NCI-H146 treated with DMSO at 0.1 percent for 48 hours (cell line): ENCODE data around the gene LRRC71.

Experiments used
- DNase-seq: peaks from one replicate; lab custom pipeline; 2025; ENCODE audit not compliant: unreplicated experiment; lab: John Stamatoyannopoulos, UW

Gene LRRC71

DNA sequence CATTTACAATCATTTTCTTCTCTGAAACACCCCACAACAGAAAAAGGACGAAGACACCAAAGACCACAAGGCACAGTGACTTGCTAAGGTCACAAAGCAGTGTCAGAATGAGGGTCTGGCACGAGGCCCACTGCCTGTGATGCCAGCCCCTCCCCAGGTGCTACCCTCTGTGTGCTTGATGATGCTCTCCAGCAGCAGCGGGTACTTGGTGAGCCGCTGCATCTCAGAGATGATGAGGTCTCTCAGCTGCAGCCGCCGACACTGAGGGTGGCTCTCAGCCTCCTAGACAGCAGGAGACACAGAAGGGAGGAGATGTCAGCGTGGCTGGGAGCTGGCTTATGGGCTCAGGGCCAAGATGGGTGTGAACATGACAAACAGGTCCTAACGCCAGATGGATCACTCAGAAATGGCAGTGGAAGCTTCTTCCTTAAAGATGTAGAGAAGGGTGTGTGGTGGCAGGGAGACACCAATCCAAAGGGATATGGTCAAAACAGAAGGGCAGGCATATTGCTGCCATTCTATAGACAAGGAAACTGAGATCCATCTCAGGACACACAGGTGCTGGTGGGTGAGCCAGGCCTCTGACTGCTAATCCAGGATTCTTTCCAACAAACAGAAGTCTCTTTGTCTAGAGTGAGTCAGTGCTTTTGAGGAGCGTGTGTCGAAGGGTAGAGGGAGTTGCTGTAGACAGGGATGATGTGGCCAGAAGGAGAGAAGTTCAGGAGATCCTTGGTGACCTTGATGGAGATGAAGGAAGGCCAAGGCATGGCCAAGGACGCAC is 25.6 kb downstream of the LRRC71 start:
- no peak for DNase-seq

DNA sequence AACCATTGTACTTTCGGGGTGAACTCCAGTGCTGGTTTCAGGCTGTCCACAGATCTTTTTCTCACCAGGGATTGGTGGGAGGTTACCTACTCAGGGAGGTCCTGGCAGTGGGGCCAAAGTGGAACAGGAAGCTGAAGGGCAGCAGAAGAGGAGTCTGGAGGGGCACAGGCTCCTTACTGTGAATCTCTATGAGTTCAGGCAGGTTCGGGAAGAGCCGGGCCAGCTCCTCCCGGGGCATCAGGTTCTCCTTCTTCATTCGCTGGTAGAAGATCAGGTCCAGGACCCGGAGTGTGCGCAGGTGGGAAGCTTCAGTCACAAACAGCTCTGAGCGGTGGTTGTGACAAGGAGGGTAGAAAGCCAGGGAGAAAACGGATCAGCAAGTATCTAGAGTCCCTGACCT is 26.7 kb downstream of the LRRC71 start:
- DNase-seq: no peak

DNA sequence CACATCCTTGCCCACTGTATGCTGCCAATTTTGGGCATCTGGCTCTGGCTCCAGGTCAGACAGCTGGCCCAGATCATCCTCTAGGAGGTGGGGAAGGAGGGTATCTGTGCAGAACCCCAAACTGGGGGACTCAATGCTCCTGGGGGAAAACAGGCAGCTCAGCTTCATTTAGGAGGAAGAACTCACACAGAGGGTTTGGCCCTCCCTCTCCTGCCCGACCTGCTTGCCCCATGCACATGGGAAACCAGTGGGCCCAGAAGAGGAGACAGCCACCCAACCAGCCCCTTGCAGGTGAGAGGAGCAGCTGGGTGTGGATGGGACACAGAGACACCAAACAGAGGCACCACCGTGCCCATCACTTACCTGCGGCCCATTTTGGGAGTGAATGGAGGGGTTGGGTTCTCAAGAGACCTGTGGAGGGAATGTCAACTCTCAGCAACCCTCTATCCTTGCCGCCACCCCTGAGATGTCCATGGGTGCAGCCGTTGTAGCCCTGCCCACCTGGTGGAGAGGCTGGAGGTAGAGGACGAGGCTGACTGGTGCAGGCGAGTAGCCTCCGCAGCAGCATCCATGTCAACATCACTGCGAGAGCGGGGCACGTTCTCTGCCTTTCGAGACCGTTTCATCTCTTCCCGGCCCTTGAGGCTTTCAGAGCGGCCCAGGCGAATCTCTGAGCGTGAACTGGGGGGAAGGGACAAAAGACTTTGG is 27.5 kb downstream of the LRRC71 start:
- no peak for DNase-seq

DNA sequence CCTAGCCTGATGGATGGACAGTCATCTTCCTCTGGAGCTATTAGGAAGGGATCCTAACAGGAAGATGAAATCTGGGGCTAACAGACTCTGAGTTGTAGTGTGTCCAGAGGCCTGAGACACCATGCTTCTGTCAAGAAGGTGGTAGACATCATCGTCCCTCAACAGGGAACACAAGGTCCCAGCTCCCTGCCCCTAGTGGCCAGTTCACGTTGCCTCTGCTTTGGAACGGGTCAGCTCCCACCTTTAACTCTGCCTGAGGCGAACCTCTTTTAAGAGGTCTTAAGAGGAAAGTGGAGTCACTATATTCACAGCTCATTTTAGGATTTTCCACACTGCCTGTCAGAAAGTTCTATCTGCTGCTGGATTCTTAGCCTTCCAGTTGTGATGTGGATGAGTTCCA is 28.3 kb downstream of the LRRC71 start:
- DNase-seq: no peak

DNA sequence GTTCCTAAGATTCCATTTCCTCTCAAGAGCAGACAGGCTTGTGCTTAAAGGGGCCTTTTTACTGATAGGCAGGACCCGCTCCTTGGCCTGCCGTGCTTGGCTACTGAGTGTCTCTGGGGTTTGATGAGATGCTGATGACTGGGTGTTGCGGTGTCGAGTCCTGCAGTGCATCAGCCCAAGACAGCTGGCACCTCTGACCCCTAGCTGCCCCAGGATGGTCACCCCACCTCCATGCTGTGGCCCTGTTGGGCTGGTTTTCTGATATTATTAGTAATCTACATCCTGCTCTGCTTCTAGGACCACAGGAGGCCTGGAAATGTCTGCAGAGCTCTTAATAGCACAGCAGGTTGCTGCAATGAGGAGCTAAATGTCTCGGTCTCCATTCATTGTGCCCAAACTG is 28.7 kb downstream of the LRRC71 start:
- DNase-seq: no peak

DNA sequence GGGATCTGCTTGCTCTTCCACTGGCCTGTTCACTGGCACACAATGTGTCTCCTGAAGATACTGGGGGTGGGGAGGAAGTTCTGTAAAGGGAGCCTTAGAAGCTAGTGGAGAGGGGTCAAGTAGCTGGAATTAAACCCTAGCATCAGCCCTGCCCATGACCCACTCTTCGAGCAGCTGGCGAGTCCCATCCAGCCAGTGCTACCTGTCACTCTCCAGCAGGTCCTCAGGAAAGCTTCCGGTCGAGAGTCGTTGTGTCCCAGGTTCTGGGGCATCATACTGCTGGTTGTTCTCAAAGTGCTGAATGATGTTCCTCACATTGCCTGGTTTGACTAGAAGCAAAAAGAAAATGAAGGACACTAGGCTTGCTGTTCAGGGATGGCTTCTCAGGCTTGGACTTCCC is 30.9 kb downstream of the LRRC71 start:
- DNase-seq: no peak

DNA sequence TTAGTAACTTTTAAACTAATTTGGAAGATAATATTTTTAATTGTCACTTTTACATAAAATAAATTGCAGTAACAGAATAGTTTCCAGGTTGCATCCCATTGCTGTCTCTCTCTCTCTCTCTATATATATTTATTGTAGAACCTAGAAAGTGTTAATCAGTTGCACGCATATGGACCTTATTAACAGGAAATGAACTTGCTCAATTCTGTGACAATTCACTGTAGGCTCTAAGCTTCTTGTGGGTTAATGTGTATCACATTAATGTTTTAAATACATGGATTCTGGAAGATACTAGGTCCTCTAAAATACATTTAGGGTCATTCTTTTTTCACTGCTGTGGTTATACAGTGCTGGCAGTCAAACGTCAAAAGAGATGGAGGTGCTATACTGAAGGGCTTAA is 33.1 kb downstream of the LRRC71 start:
- no peak for DNase-seq

DNA sequence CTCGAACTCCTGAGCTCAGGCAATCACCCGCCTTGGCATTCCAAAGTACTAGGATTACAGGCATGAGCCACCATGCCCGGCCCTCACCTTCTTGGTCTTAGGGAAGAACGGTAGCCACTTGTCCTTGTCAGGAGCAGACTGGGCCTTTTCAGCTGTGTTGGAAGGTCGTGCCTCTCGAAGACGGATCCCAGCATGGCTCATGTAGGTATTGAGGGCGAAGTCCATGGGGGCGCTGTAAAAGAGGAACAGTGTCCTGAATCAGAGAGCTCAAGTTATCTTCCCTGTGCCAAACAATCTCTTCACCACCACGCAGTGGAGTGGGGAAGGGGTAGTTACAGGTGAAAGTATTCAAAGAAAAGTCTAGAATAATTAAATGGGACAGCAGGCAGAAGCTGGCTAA is 35.9 kb downstream of the LRRC71 start:
- DNase-seq: no peak

DNA sequence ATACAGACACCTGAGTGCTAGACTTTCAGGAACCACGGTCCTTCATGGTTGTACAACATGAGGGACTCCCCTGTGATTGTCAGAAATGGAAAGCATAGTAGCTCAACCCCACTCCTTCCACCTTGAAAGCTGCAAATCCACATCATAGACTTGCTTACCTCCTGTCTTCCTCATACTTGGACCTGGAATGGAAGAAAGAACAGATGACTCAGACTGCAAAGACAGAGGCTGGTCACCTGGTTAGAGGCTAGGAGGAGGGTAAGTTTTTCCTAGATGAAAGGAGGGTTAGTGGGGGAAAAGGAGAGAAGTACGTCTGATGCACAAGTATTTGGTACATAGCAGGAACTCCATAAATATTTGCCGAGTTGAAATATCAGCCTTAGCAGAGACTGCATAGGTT is 37.2 kb downstream of the LRRC71 start:
- DNase-seq: no peak

DNA sequence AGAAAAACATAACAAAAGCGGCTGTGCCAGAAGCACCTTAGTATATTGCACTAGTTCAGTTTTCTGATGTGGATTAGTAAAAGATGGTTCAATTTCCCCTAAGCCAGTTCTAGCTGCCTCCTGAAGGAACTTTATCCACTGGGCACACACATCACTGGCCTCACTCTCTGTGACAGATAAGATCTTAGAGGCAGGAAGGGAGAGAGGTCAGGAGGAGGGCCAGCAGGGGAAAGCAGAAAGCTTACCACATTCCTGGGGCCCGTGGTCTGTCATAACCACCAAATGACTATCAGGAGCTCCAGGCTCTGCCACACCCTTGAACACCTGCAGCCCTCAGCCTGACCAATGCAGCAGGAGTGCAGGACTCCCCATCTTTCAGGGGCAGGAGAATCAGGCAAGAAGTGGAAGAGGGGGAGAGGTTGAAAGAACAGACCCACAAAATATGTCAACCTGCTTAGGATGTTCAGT is 37.8 kb downstream of the LRRC71 start:
- no peak for DNase-seq

DNA sequence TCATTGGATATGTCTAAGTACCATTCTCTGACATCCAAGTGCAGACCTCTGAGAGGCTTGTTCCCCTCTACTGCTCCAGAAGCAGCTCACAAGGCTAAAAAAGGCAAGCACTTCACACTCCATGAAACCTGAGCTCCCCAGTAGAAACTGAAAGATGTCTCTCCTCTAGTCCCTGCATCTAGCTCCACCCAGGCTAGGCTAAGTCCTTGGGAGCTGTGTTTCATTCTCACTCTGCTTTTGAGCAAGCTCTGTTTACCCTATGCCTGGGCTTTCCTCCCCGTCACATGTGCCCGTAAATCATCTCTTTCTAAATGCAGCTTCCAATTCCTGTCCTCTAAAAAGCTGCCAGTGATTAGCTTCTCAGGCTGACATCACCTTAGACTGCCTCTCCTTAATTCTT is 39.0 kb downstream of the LRRC71 start:
- no peak for DNase-seq

DNA sequence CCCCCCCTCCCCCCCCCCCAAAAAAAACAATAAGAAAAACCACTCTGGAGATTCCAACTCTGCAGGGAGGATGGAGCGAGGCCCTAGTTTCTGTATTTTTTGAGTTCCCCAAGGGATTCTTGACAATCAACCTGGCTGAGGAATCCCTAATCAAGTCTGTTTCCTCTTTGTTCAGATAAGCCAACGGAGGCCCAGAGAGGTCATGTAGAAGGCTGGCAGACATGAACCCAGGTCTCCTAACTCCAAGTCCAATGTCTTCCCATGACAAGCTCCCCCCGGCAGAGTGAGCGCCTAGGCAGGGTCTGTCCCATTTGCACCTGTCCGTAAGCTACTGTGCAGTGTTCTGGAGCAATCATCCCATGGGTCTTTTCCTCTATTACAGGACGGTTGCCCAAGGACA is 39.5 kb downstream of the LRRC71 start:
- no peak for DNase-seq

DNA sequence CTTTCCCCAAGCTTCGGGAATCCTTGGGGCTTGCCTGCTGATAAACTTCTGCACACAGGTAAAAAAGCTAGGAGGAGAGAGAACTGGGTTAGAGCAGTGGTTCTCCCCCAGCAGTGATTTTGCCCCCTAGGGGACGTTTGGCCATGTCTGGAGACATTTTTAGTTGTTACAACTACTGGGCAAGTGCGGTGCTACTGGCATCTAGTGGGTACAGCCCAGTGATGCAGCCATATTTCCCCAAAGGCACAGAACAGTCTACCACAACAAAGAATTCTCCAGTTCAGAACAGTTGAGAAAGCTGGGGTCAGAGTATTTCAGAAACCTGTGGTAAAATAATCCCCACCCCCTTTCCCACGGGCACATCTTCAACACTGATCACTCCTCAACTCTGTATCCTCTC is 41.3 kb downstream of the LRRC71 start:
- DNase-seq: no peak

DNA sequence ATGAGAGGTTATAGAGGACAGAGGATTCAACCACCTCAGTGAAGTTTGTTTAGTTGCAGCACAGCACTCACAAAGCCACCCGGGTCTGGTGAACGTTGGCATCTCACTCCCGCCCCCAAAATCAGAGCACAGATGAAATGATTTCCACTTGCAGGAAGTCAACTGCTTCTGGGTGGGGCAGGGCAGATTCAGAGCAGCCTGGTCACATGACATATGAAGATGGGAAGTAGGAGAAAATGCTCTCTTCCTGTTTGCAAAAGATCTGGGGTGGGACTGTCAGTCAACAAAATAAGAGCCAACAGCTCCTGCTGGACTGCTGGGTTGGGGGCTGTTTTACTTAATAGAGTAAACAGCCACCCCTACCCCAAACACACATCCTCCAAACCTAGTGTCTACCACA is 43.2 kb downstream of the LRRC71 start:
- no peak for DNase-seq

DNA sequence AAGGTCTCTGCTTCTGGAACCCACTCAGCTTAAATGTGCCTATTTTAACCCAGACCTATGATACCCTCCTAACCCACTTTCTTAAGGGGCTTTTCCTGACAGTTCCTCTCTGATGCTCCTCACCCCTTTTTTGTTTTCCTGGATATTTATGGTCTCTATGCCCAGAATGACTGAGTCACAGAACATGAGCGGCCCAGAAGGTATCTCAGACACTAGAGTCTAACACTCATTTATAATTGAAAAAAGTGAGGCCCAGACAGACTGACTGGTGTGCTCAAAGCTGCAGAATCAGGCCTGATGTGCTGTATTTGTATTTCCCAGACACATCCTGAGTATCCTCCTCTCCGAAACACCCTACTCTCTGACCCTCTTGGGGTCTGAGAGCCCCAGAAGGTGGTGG is 44.0 kb downstream of the LRRC71 start:
- DNase-seq: no peak

DNA sequence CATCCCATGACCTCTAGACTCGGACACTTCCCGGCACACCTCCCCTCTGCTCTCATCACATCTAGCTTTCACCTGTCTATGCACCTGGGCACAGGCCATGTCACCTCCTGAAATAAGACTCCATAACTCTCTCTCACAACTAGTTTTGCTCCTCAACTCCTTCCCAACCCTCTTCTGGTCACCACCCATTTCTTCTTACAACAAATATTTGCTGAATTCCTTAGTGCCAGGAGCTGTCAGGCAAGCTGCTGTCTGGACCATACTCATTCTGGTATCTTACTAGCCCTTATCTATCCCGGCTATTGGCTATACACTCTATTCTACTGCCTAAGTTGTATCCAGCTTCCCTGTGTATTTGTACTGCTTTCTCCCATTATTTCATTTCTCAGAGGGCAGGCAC is 49.1 kb downstream of the LRRC71 start:
- DNase-seq: no peak

DNA sequence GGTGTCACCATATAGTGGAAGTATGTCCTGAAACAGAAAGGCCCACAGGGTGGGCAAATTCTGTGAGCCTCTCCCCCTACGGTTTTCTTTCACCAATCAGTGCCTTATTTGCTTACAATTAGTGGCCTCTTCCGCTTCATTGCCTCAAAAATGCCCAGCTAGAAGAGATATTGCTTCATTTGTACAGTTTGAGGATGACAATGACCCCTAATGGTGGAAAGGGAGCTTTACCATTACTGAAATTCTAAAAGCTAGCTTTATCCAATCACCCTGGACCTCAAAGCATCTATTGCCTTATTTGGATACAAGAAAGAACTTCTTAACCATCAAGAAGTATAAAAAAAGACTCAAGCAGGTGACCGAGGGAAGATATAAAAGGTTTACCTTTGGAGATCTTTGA is 49.6 kb downstream of the LRRC71 start:
- no peak for DNase-seq

DNA sequence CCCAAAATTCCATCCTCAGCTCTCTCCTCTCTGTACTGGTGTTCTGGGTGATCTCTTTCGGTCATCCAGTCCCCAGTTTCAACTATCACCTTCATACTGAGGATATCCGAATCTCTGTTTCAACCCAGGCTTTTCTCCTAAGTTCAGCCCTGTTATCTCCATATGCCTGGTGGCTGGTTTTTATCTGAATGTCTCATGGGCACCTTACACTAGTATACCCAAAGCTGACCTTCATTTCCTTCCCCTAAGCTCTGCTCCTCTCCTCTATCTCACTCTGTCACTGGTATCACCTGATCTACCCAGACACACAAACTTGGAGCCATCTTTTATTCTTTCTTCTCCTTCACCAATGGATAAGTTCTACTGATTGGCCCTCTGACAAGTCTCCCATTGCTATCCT is 53.0 kb downstream of the LRRC71 start:
- DNase-seq: no peak

DNA sequence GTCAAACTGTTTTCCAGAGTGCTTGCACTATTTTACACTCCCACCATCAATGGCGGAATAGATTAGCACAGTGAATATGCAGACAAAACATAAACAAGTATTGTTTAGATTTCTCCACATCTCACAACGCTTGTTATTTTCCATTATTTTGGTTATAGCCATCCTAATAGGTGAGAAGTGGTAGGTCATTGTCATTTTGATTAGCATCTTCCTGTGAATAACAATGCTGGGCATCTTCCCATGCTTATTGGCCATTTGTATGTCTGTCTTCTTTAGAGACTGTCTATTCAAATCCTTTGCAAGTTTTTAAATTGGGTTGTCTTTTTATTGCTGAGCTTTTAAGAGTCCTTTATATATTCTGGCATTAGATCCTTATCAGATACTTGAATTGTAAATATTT is 54.7 kb downstream of the LRRC71 start:
- DNase-seq: no peak

DNA sequence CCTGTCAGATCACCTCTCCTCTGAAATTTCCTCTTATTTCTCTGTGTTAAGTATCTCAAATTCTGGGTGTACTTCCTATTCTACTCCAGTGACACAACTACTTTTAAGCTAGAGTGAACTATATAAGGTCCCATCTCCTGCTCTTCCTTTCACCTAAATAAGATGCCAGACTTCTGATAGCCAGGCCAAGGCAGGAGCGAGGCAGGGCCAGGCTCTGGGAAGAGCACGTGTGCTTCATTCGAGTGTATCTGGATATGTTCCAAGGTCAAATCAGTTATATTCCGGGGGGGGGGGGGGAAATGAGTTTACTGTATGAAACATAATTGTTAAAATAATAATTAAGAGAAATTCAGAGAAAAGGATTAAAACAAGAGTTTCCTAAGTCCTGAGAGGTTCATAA is 60.1 kb downstream of the LRRC71 start:
- no peak for DNase-seq
